Endothelial cell of umbilical vein (primary cell): ENCODE data around the gene UFSP2. TPM values are rescaled to one million over a fixed set of nuclear protein-coding genes. Genes with fewer than 3 reads are reported as not detected.

Experiments used
- BruUV-seq: library from RNA; stranded (reverse); fragments of 400-500 nt; replicated peaks from 2 replicates; lab custom pipeline; 2021; lab: Mats Ljungman, UMichigan
- CTCF ChIA-PET: fragments of 300-600, 350-600 bp; sonication (Branson Sonifier 250); formaldehyde crosslinking; loops from one replicate; lab custom pipeline; 2021; ENCODE audit warnings: antibody characterized with exemption, inconsistent platforms; lab: Charles Lee
- POLR2A ChIA-PET: fragments of 300-600, 350-600 bp; sonication (Branson Sonifier 250); formaldehyde crosslinking; loops from one replicate; lab custom pipeline; 2021; ENCODE audit warnings: antibody characterized with exemption, inconsistent platforms; lab: Charles Lee
- DNase-seq: peaks from one replicate; pipeline ENCODE4 v3.0.0-alpha.2; 2011; ENCODE audit warnings: low read depth, low spot score
- FAIRE-seq: peaks from 2 replicates; lab custom pipeline; 2011; peaks lifted over from hg19 to GRCh38; lab: Jason Lieb, UNC
- H2AFZ ChIP-seq: 2 replicates; pipeline ENCODE4 v1.6.0; 2012; ENCODE audit warnings: low read depth, low read length, control low read depth, inconsistent platforms
- H3K27ac ChIP-seq: 2 replicates; pipeline ENCODE4 v1.5.1; 2011; ENCODE audit warnings: low read depth, mild to moderate bottlenecking, control low read depth, low read length, moderate library complexity; ENCODE audit not compliant: insufficient read depth
- H3K27me3 ChIP-seq, 2 experiments: 2 replicates each; pipeline versions ENCODE4 v1.6.0 to v1.6.1; 2011; ENCODE audit warnings: low read length in 2 of 2, mixed read lengths in 1 of 2; ENCODE audit not compliant: control insufficient read depth in 2 of 2, insufficient read depth in 2 of 2
- H3K36me3 ChIP-seq, 2 experiments: 2 replicates in 1 of 2; 3 replicates in 1 of 2; pipeline ENCODE4 v1.5.1; 2011; ENCODE audit warnings: low read length in 2 of 2, mild to moderate bottlenecking in 1 of 2, moderate library complexity in 1 of 2; ENCODE audit not compliant: control insufficient read depth in 2 of 2, insufficient read depth in 2 of 2; ENCODE audit errors: extremely low read depth in 1 of 2
- H3K4me1 ChIP-seq: 3 replicates; pipeline ENCODE4 v1.5.1; 2011; ENCODE audit warnings: mild to moderate bottlenecking, low read length; ENCODE audit not compliant: control insufficient read depth, insufficient read depth; ENCODE audit errors: extremely low read depth
- H3K4me2 ChIP-seq: 2 replicates; pipeline ENCODE4 v1.6.1; 2011; ENCODE audit warnings: low read length, control low read depth, mixed read lengths; ENCODE audit not compliant: insufficient read depth
- H3K4me3 ChIP-seq, 3 experiments: fragments of 200-600 bp in 1 of 3; sonication (generic), shearing (Covaris generic) in 1 of 3; replicated peaks in 1 of 3; 2 replicates each; pipeline ENCODE4 v1.5.1; 2011 to 2016; ENCODE audit warnings: control low read depth in 3 of 3, low read length in 3 of 3, mild to moderate bottlenecking in 2 of 3, inconsistent platforms in 1 of 3, low read depth in 1 of 3, moderate library complexity in 1 of 3; ENCODE audit not compliant: insufficient read depth in 1 of 3
- H3K79me2 ChIP-seq: 2 replicates; pipeline ENCODE4 v1.6.0; 2012; ENCODE audit warnings: low read length, inconsistent platforms; ENCODE audit not compliant: control insufficient read depth, insufficient read depth
- H3K9ac ChIP-seq: replicated peaks from 2 replicates; pipeline ENCODE3; 2011; ENCODE audit warnings: low read length, control low read depth; ENCODE audit not compliant: insufficient read depth; ENCODE audit errors: extremely low read depth
- H3K9me1 ChIP-seq: replicated peaks from 3 replicates; pipeline ENCODE4 v1.6.0; 2011; ENCODE audit warnings: mild to moderate bottlenecking, low read length; ENCODE audit not compliant: control insufficient read depth, insufficient read depth; ENCODE audit errors: extremely low read depth
- H3K9me3 ChIP-seq: replicated peaks from 2 replicates; pipeline ENCODE4 v1.5.1; 2012; ENCODE audit warnings: low read length, inconsistent platforms; ENCODE audit not compliant: control insufficient read depth, insufficient read depth
- H4K20me1 ChIP-seq: replicated peaks from 2 replicates; pipeline ENCODE3; 2011; ENCODE audit warnings: mild to moderate bottlenecking, low read length; ENCODE audit not compliant: control insufficient read depth, insufficient read depth; ENCODE audit errors: extremely low read depth
- EZH2 ChIP-seq: IDR thresholded peaks from 2 replicates; pipeline ENCODE4 v1.6.1; 2012; ENCODE audit warnings: borderline replicate concordance, low read depth, mild to moderate bottlenecking, moderate library complexity, low read length, inconsistent platforms; ENCODE audit not compliant: severe bottlenecking
- FOS ChIP-seq: IDR thresholded peaks from 2 replicates; pipeline ENCODE4 v1.6.1; 2011; ENCODE audit warnings: mild to moderate bottlenecking, low read length, moderate library complexity, borderline replicate concordance; ENCODE audit not compliant: insufficient read depth
- GATA2 ChIP-seq: IDR thresholded peaks from 2 replicates; pipeline ENCODE4 v1.7.0; 2011; ENCODE audit warnings: low read depth, mild to moderate bottlenecking, moderate library complexity, mixed read lengths, low read length; ENCODE audit not compliant: insufficient read length, insufficient read depth
- JUN ChIP-seq: IDR thresholded peaks from 2 replicates; pipeline ENCODE4 v1.6.1; 2011; ENCODE audit warnings: borderline replicate concordance, low read depth; ENCODE audit not compliant: insufficient read length, insufficient read depth
- MAX ChIP-seq: IDR thresholded peaks from 2 replicates; pipeline ENCODE4 v1.6.1; 2011; ENCODE audit not compliant: insufficient read depth, insufficient read length
- MYC ChIP-seq: IDR thresholded peaks from one replicate; pipeline ENCODE4 v1.6.1; 2011; ENCODE audit warnings: mild to moderate bottlenecking, low read depth, low read length
- POLR2A ChIP-seq: IDR thresholded peaks from 2 replicates; pipeline ENCODE4 v1.6.1; 2012; ENCODE audit warnings: low read depth, mild to moderate bottlenecking, control low read depth, low read length
- POLR2AphosphoS5 ChIP-seq: IDR thresholded peaks from 2 replicates; pipeline ENCODE4 v1.6.1; 2012; ENCODE audit warnings: low read depth, mild to moderate bottlenecking, control low read depth, low read length, moderate library complexity; ENCODE audit not compliant: insufficient read depth
- dilution Hi-C: fragments of 300-500 bp; cut with MboI; formaldehyde crosslinking; loops from one replicate; pipeline ENCODE4 v1.15.0; 2019; ENCODE audit warnings: low sequenced_read_pairs; ENCODE audit not compliant: extremely low pct_ligation_motif_present
- intact Hi-C: fragments of 100-400 bp; cut with micrococcal nuclease; formaldehyde crosslinking; loops from one replicate; pipeline ENCODE4 v1.10.0; 2022
- polyA plus RNA-seq, 4 experiments: library from polyadenylated mRNA; depleted of rRNA in 3 of 4; stranded (reverse) in 3 of 4; unstranded in 1 of 4; fragments of >200 nt; gene quantifications; 2 replicates each; pipeline versions ENCODE4 v1.2.1 to v1.2.3, GENCODE V29; 2011 to 2012; ENCODE audit warnings: missing spikeins in 1 of 4
- total RNA-seq: library from RNA; stranded (reverse); gene quantifications from 2 replicates; pipeline ENCODE4 v1.2.3, GENCODE V29; 2021
- TF ChIP-seq, protein P1 (sequence below), 2 donors: IDR thresholded peaks; 1 replicate in 1 of 2; 2 replicates in 1 of 2; pipeline ENCODE4 v1.5.1; 2011; ENCODE audit warnings: low read length in 2 of 2, mild to moderate bottlenecking in 2 of 2, moderate library complexity in 2 of 2, control low read depth in 1 of 2, inconsistent platforms in 1 of 2, low read depth in 1 of 2; ENCODE audit not compliant: insufficient read depth in 1 of 2; ENCODE audit errors: extremely low read depth in 1 of 2

Gene UFSP2
- total and polyA plus RNA-seq, 2 donors (not counting 3 experiments of a cell fraction or from before 2014, with no cell fraction given), result 25.2 to 26.7 TPM

DNA sequence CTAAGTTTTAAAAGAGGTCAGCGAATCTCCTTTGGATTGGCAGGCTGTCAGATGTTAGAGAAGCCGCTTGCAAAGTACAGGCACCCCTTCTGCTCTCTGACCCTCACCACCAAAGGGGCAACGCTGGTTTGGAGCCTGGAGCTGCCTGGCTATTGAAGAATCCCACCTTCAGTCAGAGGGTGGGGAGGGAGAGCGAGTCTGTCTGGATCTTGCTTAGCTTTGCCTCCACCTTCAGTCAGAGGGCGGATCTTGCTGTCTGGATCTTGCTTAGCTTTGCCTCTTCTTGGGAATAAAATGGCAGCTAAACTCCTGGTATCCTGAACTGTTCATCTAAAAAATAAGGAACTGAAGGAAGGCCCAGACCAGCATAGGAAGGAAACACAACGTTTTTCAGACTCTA is 38.4 kb upstream of the UFSP2 start:
- H2AFZ ChIP-seq, result peak overlapping the region; percentile 39
- no peaks in the 10 kb centered on the region for H3K9me3 ChIP-seq
- no peak overlapping the region for H3K9ac ChIP-seq
- FAIRE-seq (no peak), DNase-seq (no peak)
- peaks cover 13% of the 10 kb centered on the region for H3K4me1 ChIP-seq
- peaks cover 8 to 10% of the 10 kb centered on the region in 2 experiments for H3K27me3 ChIP-seq
- no TSS peak for BruUV-seq
- no peaks in the 10 kb centered on the region for H3K79me2 ChIP-seq
- CTCF ChIA-PET, result interaction anchor here (1.2 to 1.5 kb wide), 2 partner anchors 35 to 280 kb away, joined by 3 to 4 read pairs; no protein-coding TSS in a partner anchor
- dilution Hi-C loops, result no loop called here
- no peaks in the 10 kb centered on the region for H3K9me1 ChIP-seq
- H3K27ac ChIP-seq, result no peak overlapping the region
- intact Hi-C loops, result no loop called here
- POLR2A ChIA-PET, result no interaction called here
- H3K4me3 ChIP-seq, result no peak overlapping the region
- H3K4me2 ChIP-seq, result no peak overlapping the region
- TF ChIP-seq EZH2 (no peak), FOS (no peak), POLR2AphosphoS5 (no peak), POLR2A (no peak), MAX (no peak), JUN (no peak), GATA2 (no peak), MYC (no peak)
- TF ChIP-seq, protein P1, sequence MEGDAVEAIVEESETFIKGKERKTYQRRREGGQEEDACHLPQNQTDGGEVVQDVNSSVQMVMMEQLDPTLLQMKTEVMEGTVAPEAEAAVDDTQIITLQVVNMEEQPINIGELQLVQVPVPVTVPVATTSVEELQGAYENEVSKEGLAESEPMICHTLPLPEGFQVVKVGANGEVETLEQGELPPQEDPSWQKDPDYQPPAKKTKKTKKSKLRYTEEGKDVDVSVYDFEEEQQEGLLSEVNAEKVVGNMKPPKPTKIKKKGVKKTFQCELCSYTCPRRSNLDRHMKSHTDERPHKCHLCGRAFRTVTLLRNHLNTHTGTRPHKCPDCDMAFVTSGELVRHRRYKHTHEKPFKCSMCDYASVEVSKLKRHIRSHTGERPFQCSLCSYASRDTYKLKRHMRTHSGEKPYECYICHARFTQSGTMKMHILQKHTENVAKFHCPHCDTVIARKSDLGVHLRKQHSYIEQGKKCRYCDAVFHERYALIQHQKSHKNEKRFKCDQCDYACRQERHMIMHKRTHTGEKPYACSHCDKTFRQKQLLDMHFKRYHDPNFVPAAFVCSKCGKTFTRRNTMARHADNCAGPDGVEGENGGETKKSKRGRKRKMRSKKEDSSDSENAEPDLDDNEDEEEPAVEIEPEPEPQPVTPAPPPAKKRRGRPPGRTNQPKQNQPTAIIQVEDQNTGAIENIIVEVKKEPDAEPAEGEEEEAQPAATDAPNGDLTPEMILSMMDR (IDR thresholded peaks at IDR 0.05; ENCODE audit: extremely low read depth in 1 of 2, insufficient read depth in 1 of 2, low read depth in 1 of 2, low read length in 2 of 2), result no peak
- no peaks in the 10 kb centered on the region for H3K36me3 ChIP-seq
- H4K20me1 ChIP-seq, result no peaks in the 10 kb centered on the region
